Hepatocyte (in vitro differentiated cells): ENCODE measurements around the gene SLC52A1.

Source experiments
- CTCF ChIP-seq: fragments of 200-600 bp; sonication (generic); IDR thresholded peaks from 2 replicates; pipeline ENCODE4 v1.5.1; 2016; ENCODE audit warnings: antibody characterized with exemption, mild to moderate bottlenecking; ENCODE audit not compliant: poor library complexity
- EZH2 ChIP-seq: fragments of 200-600 bp; sonication (generic); IDR thresholded peaks from 2 replicates; pipeline ENCODE4 v1.6.1; 2016; ENCODE audit warnings: antibody characterized with exemption, mild to moderate bottlenecking, borderline replicate concordance

GRCh38 chr17:5033352-5034015 lies 1.7 kb downstream of the SLC52A1 start:
- TF ChIP-seq CTCF (no peak), EZH2 (no peak)
